ENCODE measurements around the gene SLC41A1.

- no peak for TF ChIP-seq POLR2A (IDR thresholded peaks at IDR 0.05)
- no peak for TF ChIP-seq CTCF (IDR thresholded peaks at IDR 0.05)
Observed at GRCh38 chr1:205817988-205818387, 5.0 kb upstream of the SLC41A1 start.

Data from vagina (tissue), 2 donors.